Measurements from ENCODE around the gene GALNT4.

The GALNT4 gene

DNA sequence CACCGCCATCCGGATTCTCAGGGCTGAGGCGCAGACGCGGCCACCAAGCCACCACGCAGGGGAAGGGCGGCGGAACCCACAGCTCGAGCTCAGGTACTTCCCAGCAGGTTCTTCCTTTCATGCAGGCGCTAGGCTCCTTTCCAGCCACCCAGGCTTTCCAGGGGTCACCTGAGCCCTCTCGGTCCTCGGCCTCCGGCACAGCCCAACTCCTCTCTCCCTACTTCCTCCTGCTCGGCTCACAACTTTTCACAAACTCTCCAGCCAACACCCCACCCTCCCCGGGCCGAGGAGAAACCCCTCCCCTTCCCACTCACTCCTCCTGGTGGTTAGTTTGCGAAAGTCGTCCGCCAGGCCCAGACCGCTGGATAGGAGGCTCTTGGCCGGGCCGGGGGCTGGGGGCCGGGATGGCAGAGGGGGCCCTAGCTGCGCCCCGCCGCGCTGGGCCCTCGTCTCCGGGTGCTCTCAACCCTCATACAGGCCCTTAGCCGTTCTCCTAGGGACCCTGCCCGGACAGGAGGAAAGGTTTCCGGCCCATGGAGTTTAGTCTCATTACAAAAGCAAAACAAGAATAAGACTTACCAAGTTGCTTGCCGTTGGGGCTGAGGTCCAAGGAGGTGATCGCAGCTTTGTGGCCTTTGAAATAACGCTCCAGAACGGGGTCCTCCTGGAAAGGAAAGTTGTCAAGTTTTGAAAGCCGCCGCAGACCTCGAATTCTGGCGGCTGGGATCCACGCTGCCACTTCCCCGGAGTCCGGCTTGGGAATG is at the start of gene GALNT4:
Gene GALNT4 (minus strand): TSS at position 256 of the 764 bp plus-strand sequence. CDS start 247 bp downstream, at position 9.
- peak; percentile 59 for DNase-seq (ENCODE audit: low read depth)

DNA sequence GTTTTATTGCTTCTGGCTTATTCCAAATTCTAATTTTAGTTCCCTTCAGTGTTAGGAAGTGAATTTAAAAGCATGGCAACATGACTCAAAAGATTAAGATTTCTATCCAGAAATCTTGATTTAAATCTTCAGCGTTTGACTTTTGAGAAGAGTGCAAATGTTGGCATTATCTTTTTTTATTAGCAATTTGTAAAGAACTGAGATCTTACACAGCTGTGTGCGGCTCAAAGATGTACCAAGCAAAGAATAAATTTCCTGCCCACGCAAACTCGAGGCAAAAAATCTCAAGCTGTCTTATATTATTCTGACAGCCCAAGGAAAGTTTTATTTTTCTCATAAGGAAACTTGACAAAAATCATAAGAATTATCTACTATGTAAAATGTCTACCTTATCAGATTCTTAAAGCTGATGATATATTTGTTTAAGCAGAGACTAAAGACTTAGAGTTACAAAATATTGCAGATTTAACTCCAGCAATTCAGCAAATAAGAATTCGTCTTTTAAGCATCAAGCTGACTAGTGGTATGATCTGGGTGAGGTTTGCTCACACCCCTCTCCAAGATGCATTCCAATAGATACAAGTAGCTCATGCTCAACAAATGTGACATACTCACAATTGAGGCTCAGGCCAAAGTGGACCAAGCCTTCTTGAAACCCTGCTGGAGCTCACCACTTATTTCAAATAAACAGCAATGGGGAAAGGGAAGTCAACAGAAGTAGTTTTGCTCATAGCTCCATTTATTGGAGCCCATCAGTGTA is 48.6 kb upstream of the GALNT4 start:
- no peak for DNase-seq (ENCODE audit: low read depth)

DNA sequence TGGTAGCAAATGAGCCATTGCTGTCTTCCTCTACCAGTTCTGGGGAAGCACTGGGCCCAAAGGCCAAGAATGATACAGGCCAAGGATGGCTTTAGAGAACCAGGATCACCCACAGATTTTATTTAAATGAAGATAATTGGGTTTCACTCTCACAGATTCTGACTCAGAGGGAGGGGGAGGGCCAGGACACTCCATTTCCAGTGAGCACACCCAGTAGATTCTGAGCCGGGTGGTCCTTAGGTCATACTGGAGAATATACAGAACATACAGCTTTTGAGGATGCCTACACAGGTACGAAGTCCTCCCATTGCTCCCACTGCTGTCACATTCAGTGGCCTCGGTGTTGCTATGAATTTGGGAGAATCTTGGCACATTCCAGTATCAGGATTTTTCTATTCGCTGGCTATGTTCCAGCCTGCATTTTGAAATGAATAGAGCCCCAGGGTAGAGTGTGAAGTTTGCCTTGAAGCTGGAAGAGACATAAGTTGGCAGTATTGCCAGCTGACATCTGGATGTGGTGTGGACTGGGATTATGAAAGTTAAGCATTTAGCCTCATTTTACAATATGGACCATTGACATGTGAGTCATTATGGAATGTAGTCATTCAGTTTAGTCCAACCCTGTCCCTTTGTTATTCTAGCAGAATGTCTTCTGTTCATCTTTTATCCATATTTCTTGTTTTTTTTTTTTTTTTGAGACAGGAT is 47.0 kb upstream of the GALNT4 start:
- no peak for DNase-seq (ENCODE audit: low read depth)

DNA sequence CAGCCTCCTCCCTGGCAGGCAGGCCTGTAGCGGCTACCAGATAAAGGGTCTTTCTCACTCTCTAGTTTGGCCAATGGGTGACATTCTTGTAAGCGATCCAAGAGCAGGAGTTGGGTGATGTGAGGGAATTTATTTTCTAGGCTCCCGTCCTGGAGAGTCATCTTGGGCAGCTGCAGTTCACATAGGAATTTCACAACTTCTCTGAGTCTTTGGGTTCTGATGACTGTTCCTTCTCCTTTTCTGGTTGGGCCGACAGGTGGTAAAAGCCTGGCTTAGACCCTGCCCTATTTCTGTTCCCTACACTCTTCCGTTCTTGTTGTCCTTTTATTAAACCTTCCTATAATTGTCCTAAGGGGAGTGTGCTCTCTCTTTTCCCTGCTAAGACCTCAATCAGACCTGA is 43.9 kb upstream of the GALNT4 start:
- no peak for DNase-seq (ENCODE audit: low read depth)

DNA sequence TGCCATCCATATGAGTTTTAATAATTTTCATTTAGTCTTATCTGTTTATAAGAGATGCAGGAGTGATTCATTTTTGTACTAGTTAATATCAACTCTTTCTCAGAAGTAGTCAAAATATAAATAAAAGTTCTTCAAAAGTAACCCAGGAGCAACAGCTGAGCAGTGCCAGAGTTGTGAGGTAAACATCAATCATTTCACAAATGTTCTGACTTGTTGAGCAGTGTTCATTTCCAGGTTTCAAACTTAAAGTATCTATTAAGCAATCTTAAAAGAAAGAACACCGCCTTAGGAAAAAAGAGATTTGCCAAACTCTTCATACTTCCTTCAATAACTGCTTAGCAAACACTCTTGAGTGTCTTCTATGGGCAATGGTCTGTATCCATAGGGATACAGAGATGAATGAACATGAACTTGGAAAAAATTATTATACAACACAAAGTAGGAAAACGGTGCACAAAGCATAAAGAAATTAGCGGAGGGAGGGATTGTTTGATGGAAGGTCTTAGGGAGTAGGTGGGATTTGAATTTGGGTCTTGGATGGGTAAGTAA is 43.2 kb upstream of the GALNT4 start:
- no peak for DNase-seq (ENCODE audit: low read depth)

DNA sequence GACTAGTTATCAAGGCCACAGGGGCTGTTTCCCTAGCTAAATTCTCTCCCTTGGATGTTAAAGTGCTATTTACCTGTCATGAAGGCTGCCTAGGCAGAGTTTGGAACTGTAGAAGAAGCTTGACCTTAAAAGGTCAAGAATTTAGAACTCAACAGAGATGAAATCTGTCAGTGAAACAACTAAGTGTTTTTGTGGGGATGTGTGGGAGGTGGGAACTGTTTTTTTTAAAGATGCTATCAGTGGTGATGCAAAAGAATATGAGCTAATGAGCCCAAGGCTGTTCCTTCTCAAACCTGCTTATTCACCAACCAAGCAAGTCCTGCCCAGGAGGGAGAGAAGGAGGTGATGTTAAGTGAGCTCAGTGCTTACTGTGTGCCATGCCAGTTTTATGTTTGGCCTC is 42.0 kb upstream of the GALNT4 start:
- DNase-seq (ENCODE audit: low read depth): no peak

DNA sequence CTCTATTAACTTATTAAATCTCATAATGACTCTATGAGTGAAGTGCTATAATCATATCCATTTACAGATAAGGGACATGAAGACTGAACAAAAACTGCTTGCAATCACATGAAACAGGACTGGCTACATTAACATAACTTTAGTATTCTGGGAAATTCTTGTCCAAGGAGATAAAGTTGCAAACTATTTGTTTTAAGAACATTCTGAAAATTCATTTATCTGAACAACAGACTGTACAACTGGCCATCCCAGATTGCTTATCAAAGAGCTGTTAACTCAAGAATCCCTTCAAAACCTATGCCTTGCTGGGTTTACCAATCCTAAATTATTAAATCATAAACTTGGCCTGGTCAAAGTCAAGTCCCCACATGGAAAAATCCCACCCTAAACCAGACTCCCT is 40.4 kb upstream of the GALNT4 start:
- no peak for DNase-seq (ENCODE audit: low read depth)

DNA sequence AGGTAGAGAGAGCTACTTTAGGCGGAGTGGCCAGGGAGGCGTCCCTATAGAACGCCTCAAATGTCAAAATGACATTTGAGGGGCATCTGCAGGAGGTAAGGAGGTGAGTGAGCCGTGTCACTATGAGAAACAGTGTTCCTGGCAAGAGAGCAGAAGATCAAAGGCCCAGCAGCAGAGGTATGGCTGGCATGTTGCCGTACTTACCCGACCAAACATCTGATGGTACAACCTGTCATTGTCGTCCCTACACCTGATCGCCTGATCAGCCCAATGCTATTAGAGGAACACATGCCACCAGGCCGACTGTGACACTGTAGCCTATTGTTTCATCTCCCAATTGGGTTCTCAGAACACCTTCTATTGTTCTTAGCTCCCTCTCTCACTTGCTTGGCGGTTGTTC is 35.2 kb upstream of the GALNT4 start:
- no peak for DNase-seq (ENCODE audit: low read depth)

DNA sequence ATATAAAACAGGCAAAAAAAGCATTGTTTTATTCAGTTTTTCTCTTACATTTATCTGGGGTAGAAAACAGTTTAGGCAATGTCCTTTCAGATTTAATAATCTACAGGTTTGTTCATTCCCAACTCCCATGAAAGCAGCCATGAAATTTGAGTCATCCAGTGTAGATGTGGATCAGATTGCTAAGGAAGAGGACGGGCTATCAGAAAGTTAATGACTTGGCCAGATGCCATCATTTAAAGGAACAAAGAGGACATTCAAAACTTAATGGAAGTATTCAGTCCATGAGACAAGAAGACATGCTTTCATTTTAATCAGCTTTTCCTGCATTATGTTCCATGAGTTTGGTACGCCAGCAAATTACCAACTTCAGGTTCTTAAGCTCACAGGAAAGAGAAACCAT is 32.4 kb upstream of the GALNT4 start:
- no peak for DNase-seq (ENCODE audit: low read depth)

DNA sequence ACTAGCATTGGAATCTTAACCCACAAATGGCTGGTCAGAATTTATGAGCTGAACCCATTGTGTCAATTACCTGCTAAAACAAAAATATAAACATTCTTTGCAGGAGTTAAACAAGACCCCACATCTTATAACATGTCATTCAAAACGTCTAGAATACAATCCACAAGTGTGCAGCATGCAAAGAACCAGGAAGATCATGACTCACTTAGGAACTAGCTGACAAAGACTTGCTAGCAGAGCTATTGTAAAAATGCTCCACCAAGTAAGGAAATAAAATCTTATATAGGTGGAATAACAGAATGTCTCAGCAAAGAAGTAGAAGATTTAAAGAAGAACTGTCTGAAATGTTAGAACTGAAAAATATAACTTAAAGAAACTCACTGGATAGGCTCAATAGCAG is 27.8 kb upstream of the GALNT4 start:
- DNase-seq (ENCODE audit: low read depth): no peak

DNA sequence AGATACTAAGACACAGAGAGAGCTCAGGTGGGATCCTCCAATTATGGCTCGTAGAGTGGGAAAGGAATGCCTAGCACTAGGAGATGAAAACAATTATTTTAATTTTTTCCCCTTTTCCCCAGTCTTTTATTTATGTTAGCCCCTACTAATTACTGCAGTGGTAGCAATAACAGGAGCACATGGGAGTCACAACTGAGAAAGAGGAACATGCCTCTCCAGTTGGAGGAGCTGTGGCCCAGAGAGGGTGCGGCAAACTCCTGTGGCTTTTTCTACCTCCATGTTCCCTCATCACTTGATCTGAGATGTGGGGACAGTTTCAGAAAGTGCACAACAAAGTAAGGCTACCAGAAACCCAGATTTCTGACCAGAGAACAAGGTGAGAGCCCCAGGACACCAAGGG is 27.2 kb upstream of the GALNT4 start:
- no peak for DNase-seq (ENCODE audit: low read depth)

DNA sequence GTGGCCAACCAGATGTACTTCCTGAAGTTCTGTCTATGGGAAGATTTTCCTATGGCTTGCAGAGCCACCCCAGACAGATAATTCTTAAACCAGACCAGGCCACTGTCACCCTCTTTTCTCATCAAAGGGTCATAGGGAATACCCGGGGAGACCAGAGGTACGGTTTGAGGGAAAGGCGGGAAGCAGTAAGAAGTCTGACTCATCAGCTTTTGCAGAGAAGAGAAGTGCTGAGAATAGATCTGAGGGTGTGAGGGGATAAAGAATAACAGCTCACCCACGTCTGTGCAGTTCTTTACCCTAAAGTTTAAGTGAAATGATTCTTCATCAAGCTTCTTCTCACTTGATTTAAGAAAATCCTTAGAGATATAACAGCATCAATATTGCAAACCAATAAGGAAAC is 22.5 kb upstream of the GALNT4 start:
- DNase-seq (ENCODE audit: low read depth): no peak

DNA sequence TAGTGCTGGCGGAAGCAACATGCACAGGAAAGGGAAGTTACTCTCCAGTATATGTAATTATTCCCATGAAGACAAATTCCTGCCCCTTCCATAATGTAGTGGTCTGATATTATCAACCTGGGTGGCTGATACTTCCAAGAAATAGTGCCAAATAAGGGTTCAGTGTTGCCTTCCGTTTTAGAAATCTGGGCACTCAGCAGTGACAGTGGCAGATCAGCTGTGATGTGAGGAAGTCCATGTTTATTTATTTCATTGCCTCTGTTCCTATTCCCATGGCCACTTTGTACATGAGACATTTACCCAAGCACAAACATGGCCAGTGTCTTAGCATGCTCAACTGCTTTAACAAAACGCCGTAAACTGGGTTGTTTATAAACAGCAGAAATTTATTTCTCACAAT is 21.6 kb upstream of the GALNT4 start:
- no peak for DNase-seq (ENCODE audit: low read depth)

DNA sequence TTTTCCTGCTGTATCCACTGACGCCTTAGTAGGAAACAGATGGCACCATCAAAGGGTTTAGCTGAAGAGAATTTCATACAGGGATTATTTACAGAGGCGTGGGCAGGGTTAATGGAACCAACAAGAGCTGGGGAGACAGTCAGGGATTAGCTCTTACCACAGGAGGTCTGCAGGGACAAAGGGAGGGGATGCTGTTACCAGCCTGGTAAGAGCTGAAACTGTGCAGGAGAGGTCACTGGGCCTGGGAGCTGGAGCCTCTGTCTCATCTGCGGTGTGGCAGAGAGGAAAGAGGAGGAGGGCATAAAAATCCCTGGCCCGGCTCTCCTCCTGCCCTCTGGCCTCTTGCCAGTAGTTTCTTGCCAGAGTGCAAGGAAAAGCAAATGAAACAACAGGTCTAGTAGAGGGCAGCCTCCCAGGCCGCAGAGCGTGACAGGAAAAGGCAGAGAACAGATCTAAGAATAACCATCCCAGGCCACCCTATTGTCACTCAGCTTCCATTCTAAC is 20.1 kb upstream of the GALNT4 start:
- DNase-seq (ENCODE audit: low read depth): no peak

DNA sequence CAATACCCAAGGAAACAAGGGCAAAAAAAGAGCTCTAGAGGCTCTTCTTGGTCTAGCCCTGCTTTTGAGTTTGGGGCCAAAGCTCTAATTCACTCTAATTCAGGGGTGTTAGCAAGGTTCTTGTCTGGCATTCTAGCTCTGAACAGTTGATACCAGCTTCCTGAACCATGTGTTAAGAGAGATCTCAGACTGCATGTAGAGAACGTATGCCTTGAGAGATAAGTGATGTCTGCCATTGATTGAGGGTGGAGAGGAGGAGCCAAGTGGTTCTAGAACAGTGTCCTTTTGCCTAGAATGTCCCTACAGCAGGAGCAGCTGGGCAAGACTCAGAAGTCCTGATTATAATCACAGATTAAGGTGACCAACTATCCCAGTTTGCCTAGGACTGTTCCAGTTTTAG is 19.4 kb upstream of the GALNT4 start:
- DNase-seq (ENCODE audit: low read depth): no peak

DNA sequence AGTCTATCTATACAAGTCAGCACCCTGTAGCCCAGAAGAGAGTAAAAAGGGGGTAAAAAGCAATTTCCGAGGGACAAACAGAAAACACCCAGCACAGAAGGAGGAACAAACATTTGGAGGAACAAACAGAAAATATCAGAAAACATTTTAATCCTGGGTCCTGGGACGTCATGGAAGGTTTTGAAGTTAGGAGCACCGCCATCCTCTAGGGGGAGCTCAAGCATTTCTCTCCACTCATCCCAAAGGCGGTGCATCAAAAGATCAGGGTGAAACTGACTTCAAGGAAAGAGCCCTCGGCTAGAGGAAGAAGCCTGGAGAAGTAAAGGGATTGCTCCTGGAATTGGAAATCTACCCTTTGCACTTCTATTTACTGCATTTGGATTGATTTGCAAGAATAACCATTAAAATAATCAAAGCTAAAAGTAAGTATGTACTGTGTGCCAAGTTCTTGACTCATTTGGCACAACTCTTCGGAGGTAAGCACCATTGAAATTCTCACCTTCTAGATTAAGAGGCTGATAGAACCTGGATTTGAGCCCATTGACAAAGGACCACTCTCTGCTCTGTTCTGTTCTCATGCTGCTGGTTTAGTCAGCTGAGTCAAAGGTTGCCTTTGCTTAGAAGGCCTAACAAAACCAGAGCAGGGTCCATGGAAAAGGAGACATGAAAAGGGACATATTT is 18.5 kb upstream of the GALNT4 start:
- DNase-seq (ENCODE audit: low read depth): peak; percentile 37

DNA sequence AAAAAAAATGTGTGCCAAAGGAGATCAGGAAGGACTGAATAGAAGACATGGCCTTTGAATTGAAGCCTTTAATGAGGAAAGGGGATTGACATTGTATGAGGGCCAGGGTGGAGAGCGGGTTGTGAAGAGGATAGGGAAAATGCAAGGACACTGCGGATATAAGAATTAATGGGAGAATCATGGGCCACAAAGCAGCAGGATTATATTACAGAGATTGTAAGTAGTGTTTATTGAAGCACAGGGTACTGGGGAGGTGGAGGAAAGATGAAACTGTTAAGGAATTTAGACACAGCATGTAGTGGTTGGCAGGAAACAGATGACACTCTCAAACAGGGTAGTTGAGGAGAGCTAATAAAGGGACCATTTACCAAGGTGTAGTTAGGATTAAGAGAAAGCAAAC is 17.6 kb upstream of the GALNT4 start:
- DNase-seq (ENCODE audit: low read depth): no peak

DNA sequence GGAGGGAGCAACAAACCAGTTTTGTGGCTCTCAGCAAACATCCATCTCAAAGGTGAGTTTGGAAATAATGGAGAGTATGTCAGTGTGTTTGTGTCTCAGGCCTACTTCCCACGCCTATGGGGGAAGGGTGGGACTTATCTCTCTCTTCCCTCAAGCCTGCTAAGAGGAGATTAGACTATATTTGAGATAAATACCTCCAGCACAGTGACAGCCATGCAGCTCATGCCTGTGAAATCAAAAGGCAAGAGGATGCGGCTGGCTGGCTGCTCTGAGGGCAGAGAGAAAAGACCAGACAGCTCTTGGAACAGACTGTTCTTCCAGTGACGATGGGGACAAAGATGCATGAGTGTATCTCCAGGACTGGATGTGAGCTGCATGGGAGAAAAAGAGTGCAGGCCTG is 16.0 kb upstream of the GALNT4 start:
- DNase-seq (ENCODE audit: low read depth): no peak

DNA sequence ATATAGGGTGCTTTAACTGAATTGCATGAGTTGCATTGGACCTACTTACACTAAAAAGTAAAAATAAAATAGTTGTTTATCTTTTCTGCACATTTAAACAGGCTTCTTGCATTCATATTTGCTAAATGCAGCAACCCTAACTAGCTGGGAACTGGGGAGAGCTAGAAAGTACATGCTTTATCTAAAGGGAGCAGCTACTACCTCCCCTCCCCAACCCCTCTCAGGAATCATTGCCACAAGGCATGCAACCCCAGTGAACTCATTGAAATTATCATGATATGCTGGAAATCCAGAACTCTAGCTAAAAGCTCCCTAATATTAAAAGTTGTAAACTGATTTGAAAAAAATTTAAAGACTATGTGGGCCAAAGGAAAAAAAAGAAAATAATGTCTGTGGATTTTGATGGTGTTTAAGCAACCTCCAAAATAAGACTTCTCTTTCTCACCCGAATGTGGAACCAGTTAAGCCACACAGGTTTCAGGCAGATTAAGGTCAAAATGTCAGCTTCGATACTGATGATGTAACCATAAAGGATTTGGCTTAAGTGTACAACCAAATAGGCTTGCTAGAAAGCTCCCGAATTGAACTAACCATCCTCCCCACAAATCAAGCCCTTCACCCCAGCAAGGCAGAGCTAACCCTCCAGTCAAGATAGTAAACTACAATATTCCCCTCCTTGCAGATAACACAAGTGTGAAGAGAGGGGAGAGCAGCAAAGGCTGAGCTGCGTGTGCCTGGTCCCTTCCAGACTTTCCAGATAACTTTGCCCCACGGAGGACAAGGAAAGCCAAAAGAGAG is 15.0 kb upstream of the GALNT4 start:
- DNase-seq (ENCODE audit: low read depth): no peak

DNA sequence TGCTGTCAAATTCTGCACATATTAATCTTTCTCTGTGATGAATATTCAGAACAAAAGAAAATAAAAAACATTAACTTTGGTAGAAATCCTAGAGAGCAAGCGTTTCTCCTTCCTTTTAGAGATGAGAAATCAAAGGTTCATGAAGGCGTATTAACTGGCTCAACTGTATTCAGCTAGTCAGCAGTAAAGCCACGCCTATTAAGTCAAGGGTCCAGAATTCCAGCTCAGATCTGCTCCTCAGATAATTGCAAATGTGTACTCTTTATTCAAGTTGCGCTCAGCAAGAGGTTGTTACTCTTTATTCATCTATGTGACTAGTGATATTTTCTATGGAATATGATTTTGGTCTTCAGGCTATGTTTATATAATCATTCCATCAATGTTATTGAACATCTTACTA is 14.3 kb upstream of the GALNT4 start:
- no peak for DNase-seq (ENCODE audit: low read depth)

DNA sequence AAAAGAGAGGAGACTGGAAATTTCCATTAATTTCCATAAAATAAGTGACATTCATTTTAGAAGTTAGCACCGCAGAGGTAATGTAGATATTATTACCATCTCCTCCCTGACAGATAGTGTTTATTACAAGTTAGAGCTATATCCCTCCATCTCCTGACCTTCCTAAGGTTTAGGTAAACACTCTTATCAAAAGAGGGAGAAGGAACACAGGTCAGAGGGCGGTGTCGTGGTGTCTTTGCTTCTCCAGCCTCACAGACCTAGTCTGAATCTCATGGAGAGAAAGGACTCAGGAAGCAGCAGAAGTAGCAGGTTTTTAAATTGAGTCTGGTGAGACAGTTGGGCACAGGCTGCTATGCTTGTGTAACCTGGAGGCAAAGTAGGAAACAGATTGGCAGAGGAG is 12.8 kb upstream of the GALNT4 start:
- no peak for DNase-seq (ENCODE audit: low read depth)

All from stimulated activated CD8-positive, alpha-beta memory T cell treated with anti-CD3 and anti-CD28 coated beads, Interleukin-4, amount 100 ng/mL, for 24 hours (primary cell).